NCI-H524 (cell line): ENCODE results near the gene PDZRN3.

ENCODE experiments used
- DNase-seq, 2 experiments: peaks; one replicate each; lab custom pipeline; 2025; lab: John Stamatoyannopoulos, UW

Gene PDZRN3

GRCh38 chr3:73451301-73451944, 173.3 kb downstream of the PDZRN3 start:
- no peak for DNase-seq

DNA sequence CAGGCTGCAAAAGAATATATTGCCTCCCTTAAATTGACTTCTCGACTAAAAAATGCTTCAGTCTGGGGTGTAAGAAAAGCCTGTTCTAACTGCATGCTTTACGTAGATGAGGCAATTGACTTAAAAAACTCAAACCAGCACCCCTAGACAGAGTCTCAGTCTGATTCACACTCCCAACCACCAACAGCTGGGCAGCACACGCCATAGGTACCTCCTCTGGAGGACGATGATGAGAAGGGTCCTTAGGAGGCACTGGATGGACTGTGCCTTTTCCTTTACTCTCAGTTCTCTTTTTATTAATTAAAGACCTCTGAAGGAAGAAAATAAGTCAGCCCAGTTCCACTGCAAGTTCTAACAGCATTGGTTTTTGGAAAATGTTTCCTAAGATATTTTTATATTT, 175.0 kb downstream of the PDZRN3 start:
- DNase-seq, result no peak

- DNase-seq, result no peak
Measured at GRCh38 chr3:73448761-73449301, 175.9 kb downstream of the PDZRN3 start.

DNA sequence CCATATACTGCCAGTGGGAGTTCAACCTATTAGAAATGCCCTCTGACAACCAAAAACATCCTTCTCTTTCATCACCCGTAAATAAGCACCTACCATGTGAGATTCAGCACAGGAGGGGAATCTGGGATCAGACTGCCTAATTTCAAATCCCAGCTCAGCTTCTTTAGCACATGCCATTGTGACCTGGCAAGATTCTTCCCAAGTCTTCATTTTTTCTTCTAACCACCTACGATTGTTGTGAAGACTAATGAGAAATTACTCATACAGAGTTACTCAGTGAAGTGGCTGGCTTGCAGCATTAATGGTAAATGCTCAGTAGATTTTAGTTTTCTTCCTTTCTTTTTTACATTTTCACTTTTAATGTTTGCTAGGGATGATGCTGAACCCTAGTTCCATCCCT, 176.7 kb downstream of the PDZRN3 start:
- no peak for DNase-seq

- no peak for DNase-seq
Measured at GRCh38 chr3:73447111-73447510, 177.6 kb downstream of the PDZRN3 start.

DNA sequence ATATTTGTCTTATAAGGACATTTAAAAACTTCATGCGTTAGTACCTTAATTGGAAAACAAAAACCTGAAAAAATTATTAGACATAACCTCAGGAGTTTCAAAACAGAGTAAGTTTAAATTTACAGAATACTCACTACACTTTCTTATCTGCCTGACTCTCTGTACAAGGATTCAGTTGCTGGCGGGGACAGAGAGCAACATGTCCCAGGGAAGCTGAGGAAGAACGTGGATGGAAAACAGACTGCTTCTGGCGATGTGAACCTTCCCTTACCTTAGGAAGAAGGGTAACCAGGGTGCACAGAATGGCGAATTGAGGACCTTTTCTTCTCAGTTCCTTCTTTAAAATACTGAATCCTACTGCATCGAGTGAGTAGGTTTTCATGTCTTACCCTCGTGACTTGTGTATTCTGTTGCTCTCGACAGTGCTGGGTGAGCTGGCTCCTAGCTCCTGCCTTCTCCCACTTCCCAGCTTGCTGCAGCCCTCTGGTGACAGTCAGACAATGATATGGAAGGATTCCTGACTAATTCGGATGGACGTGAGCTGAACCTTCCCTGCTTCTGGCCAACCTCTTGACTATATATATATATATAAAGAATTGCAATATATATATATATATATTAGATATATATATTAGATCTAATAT, 178.2 kb downstream of the PDZRN3 start:
- no peak for DNase-seq

GRCh38 chr3:73442886-73443285, 181.9 kb downstream of the PDZRN3 start:
- no peak for DNase-seq

- no peak for DNase-seq
Measured at GRCh38 chr3:73442152-73442551, 182.6 kb downstream of the PDZRN3 start.

DNA sequence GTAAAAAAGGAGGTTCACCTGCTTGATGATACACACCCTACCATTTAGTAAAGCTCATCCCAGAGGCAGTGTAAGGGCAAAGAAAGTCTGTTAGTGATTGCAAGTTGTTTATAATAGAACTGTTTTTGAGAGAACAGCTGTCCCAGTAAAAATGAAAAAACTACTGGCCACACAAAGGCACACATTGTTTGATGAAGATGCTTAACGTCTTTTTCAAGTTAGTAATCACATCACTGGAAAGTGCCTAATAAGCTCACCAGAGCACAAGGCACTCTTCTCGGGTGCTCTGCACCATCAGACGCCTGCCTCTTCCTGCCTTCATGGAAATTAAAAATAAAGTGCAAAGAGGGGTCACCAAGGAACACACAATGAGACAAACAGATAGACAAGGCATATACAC, 186.9 kb downstream of the PDZRN3 start:
- no peak for DNase-seq

- DNase-seq, result no peak
Measured at GRCh38 chr3:73435055-73435454, 189.7 kb downstream of the PDZRN3 start.

- DNase-seq, result no peak
Measured at GRCh38 chr3:73433687-73434086, 191.1 kb downstream of the PDZRN3 start.

DNA sequence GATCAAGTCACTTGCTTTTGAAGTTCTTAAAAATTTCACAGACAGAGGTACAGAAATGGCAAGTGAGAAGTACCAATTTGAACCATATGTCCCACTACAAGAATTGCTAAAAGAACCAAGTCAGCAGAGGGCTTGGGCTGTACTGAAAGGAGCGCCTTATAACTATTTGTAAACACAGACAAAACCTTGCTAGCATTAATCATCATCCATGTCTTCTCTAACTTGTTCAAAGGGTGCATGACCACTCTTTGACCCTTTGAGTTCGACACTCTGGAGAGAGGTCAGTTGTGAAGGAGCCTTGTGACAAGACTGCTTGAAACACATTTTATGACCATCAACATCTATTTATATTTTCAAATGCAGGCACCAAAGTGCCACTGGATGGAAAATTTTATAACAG, 191.7 kb downstream of the PDZRN3 start:
- no peak for DNase-seq

GRCh38 chr3:73432706-73433032, 192.1 kb downstream of the PDZRN3 start:
- DNase-seq, result no peak

GRCh38 chr3:73432023-73432705, 192.6 kb downstream of the PDZRN3 start:
- DNase-seq, result peak in 1 of 2 experiments; percentile 49

GRCh38 chr3:73431183-73431900, 193.4 kb downstream of the PDZRN3 start:
- peak; percentile 95 to 97 for DNase-seq

DNA sequence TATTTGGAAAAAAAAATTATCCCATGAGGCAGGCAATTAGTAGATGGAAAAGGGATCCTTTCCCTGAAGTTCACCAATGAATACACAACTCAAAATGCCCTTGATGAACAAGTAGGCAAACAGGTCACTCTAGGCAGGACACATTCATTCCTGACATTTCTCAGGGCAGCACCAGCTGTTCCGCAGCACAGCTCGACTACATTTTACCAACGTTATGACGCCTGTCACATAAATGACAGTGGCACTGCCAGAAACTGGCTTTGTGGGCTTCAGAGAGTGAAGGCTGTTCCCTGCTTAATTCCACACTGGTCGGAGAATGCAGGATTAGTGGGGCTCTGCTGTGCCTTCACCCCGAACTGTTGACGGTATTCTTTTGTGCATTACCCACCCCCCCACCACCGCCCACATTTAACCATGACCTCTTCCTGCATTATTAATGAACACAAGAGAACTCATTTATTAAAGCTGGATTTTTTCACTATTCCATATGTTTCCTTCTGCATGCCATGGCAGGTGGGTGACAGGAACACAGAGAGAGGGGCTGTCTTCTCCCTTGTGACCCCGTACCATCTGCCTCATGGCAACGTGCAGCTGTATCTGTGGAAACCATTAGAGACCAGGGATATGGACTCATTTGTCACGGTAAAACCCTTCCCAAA, 197.6 kb downstream of the PDZRN3 start:
- peak; percentile 62 to 73 for DNase-seq

GRCh38 chr3:73426606-73427005, 198.1 kb downstream of the PDZRN3 start:
- DNase-seq, result peak in 1 of 2 experiments; percentile 28

GRCh38 chr3:73423116-73423515, 201.6 kb downstream of the PDZRN3 start:
- DNase-seq, result no peak

- DNase-seq, result no peak
Measured at GRCh38 chr3:73422571-73422970, 202.2 kb downstream of the PDZRN3 start.

DNA sequence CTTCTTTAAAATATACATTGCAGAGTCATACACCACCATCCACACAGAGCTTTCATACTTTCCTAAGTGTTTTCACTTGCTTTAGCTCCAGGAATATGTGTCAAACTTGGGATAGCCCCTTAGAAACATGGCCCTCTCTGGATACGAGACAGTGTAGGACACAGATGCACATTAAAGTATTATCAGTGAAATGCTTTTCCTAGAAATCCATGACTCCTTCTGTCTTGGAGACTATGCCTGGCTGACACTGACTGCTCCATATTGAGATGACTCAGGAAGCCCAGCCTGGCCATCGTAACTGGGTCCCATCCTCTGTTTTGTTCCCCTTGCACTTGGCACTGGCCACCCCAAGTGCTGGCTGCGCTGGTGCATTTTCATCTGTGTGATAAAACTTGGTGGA, 204.8 kb downstream of the PDZRN3 start:
- DNase-seq, result no peak

DNA sequence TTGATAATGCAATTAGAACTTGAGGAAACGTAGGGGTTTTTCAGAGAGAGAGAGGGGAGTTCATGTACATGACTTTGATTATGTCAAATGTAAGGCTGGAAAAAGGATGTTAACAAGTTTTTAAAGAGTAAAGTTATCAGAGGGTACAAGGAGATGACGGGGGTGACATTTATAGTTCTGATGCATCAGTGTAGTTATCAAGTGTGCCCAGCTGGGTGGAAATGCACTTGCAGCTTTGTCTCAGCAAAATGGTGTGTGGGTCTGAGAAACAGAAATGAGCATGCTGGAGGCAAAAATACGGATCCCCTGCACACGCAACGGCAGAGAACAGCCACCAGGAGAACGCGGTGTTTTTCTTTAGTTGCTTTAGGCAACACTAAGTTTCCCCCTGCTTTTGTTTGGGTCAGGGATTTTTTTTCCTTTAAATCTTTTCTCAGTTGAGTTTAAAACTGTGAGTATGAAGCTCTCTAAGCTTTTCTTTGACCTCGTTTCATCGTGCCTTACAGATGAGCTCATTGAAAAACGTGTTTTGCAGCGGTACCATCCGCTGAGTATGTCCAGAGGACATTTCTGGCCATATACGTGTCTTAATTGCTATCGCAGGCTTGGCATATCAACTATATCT, 205.4 kb downstream of the PDZRN3 start:
- DNase-seq, result no peak

DNA sequence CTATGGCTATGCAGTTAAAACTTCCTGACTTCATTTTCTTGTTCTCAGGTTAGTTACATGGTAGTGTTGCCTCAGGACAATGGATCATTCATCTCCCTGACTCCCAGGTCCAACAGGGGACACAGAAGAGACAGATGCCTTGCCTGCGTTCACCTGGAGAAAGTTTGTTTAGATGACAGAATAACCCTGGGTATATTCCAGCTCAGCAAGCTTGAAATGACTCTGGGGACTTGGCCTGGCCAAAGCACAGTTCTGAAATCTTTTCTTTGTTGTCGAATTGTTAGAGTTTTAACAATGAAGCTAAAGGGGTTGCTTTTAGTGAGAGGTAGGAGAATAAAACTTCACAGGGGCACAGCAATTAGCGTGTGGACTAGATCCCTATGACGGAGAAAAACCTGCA, 206.1 kb downstream of the PDZRN3 start:
- DNase-seq, result no peak
